WERI-Rb-1 (cell line): ENCODE data around the gene SLC1A7.

Experiments
- DNase-seq: peaks from one replicate; pipeline ENCODE4 v3.0.0-alpha.2; 2020
- H3K27ac ChIP-seq: fragments of 250-450 bp; sonication (Bioruptor Pico); 2 replicates; pipeline ENCODE4 v1.5.1; 2020; ENCODE audit warnings: mild to moderate bottlenecking, moderate library complexity
- H3K27me3 ChIP-seq: fragments of 250-450 bp; sonication (Bioruptor Pico); 2 replicates; pipeline ENCODE4 v1.5.1; 2021; ENCODE audit warnings: mild to moderate bottlenecking, low read depth, moderate library complexity; ENCODE audit not compliant: insufficient read depth, severe bottlenecking
- H3K36me3 ChIP-seq: fragments of 250-450 bp; sonication (Bioruptor Pico); 2 replicates; pipeline ENCODE4 v1.5.1; 2020; ENCODE audit warnings: mild to moderate bottlenecking, moderate library complexity
- H3K4me3 ChIP-seq: 2 replicates; pipeline ENCODE4 v1.5.1; 2011; ENCODE audit warnings: low read depth, mild to moderate bottlenecking, control low read depth, low read length
- H3K9me3 ChIP-seq: fragments of 250-450 bp; sonication (Bioruptor Pico); 2 replicates; pipeline ENCODE4 v1.5.1; 2021; ENCODE audit warnings: mild to moderate bottlenecking, moderate library complexity; ENCODE audit not compliant: severe bottlenecking
- TF ChIP-seq, protein P1 (sequence below): IDR thresholded peaks from 2 replicates; pipeline ENCODE4 v1.5.1; 2011; ENCODE audit warnings: low read depth, mild to moderate bottlenecking, control low read depth, inconsistent platforms, low read length

The SLC1A7 gene

DNA sequence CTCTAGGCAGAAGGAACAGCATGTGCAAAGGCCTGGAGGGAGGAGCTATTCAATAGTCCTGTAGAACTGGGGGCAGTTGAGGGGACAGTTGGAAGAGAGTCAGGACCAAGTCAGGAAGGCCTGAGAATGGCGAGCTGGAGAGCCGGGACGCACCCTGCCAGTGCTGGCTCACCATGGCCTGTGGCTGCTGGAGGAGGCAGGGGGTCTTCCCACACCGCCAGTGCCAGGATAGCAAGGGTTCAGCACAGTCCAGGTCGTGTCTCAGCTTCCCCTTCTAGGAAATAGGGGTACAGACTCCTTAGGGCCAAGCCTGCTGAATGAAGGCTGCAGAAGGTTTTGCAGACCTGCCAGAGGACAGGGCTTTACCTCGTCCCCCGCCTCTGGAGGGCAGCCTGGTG is 73.2 kb downstream of the SLC1A7 start:
- no peak for DNase-seq
- Histone ChIP-seq H3K27me3 (no peaks in the 10 kb centered on the region), H3K4me3 (no peak overlapping the region)

DNA sequence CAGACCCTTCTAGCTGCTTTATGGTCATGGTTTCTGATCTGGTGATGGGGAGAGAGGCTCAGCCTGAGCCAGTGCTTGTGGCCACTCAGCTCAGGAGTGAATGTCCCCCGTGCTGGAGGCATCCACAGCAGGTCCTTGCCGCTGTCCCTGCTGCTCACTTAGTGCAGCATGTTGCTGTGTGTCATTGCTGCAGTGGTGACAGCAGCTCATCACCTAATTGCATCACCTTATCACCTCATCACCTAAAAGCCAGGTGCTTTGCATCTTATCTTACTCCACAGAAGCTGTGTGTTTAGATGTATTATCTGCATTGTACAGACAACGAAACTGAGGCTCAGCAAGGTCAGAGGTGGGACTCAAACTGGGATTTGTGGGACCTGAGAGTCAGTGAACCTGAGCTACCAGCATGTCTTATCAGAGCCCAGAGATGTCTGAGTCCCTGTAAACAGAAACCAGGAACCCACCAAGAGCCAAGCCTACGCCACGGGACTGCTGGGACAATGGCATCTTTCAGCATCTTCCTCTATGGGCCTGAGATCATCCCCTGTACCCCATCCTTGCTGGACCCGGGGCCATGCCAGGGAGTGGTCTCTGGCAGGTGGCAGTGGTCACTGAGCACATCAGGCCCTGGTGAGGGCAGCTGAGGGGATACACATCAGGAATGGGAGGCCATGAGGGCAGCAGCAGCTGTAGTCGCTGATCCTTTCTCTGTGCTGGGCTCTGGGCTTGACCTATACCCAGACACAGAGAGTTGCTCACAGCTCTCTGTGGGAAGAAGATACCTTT is 73.9 kb downstream of the SLC1A7 start:
- Histone ChIP-seq H3K9me3 (no peaks in the 10 kb centered on the region), H3K27me3 (no peaks in the 10 kb centered on the region), H3K4me3 (no peak overlapping the region), H3K27ac (no peak overlapping the region), H3K36me3 (no peaks in the 10 kb centered on the region)
- TF ChIP-seq, protein P1, sequence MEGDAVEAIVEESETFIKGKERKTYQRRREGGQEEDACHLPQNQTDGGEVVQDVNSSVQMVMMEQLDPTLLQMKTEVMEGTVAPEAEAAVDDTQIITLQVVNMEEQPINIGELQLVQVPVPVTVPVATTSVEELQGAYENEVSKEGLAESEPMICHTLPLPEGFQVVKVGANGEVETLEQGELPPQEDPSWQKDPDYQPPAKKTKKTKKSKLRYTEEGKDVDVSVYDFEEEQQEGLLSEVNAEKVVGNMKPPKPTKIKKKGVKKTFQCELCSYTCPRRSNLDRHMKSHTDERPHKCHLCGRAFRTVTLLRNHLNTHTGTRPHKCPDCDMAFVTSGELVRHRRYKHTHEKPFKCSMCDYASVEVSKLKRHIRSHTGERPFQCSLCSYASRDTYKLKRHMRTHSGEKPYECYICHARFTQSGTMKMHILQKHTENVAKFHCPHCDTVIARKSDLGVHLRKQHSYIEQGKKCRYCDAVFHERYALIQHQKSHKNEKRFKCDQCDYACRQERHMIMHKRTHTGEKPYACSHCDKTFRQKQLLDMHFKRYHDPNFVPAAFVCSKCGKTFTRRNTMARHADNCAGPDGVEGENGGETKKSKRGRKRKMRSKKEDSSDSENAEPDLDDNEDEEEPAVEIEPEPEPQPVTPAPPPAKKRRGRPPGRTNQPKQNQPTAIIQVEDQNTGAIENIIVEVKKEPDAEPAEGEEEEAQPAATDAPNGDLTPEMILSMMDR = no peak
- DNase-seq = no peak

More for the DNA sequence above, 73.2 kb downstream of the SLC1A7 start:
- TF ChIP-seq, protein P1 = no peak
- Histone ChIP-seq H3K36me3 (no peaks in the 10 kb centered on the region), H3K27ac (no peak overlapping the region), H3K9me3 (no peaks in the 10 kb centered on the region)

DNA sequence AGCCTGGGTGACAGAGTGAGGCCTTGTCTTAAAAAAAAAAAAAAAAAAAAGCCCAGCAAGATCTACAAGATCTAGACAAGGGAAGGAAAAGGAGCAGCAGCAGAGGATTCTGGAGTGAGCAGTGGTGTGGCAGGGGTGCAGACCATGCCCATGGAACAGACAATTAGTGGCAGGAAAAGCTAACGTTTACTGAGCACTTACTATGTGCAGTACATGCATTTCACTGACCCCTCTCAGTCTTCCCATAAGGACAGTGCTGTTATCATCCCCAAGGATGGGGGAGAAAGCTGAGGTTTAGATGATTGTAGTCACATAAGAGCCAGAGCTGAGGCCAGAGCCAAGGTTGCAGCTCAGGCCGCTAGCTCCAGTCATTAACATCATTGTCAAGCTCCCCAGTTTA is 74.6 kb downstream of the SLC1A7 start:
- no peak overlapping the region for H3K4me3 ChIP-seq
- H3K9me3 ChIP-seq = no peaks in the 10 kb centered on the region
- TF ChIP-seq, protein P1 = no peak
- H3K27ac ChIP-seq = no peak overlapping the region
- H3K27me3 ChIP-seq = no peaks in the 10 kb centered on the region
- H3K36me3 ChIP-seq = no peaks in the 10 kb centered on the region
- no peak for DNase-seq

DNA sequence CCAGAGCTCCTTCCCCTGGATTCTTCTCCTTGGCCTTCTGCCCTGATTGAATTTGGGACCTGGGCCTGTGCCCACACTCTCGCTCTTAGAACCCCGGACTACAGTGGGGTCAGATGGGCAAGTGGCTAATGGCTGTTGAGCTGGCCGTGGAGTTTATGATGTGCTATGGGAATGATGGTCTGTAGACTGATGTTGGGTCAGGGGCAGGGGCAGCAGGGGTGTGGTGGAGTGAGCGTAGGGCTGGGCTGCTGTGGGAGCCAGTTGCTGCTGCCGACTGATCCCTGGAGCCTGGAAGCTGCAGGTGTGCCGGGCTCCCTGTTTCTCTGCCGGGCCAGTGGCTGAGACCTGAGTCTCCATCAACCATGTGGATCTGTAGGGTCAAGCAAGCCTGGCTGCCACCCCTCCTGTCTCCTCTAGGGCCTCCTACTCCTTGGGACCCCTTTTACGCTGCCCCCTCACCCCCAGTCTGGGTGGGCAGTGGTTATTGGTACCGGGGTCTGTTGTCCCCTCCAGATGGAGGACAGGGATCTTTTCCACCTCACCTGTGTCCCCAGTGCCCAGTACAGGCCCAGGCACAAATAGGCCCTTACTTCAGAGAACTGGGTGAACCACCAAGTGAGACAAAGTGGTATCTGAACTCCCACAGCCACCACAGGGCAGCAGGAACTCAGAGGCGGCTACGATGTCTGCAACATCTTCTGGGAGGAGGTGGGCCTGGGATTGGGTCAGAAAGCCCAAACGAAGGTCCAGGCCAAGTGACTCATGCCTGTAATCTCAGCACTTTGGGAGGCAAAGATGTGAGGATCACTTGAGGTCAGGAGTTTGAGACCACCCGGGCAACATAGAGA is 75.3 kb downstream of the SLC1A7 start:
- no peaks in the 10 kb centered on the region for H3K27me3 ChIP-seq
- no peak overlapping the region for H3K27ac ChIP-seq
- no peaks in the 10 kb centered on the region for H3K9me3 ChIP-seq
- TF ChIP-seq, protein P1 = no peak
- H3K4me3 ChIP-seq = no peak overlapping the region
- no peaks in the 10 kb centered on the region for H3K36me3 ChIP-seq
- DNase-seq = no peak

DNA sequence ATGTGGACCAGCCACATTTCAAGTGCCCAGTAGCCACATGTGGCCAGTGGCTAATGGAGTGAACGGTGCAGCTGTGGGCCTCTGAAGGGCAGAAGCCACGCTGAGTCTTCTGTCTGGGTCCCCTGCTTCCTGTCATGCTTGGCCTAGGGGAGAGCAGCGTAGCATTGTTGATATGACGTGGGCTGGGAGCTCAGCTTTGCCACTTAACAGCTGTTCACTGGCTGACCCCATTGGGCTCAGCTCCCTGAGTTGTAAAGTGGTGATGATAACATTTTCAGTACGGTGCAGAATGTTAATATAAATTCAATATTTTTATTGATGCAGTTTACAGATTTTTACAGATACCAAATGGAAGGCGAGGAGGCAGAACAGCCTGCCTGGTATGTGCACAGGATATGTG is 76.0 kb downstream of the SLC1A7 start:
- no peaks in the 10 kb centered on the region for H3K27me3 ChIP-seq
- TF ChIP-seq, protein P1 = no peak

More for the DNA sequence above, 76.0 kb downstream of the SLC1A7 start:
- Histone ChIP-seq H3K27ac (no peak overlapping the region), H3K36me3 (no peaks in the 10 kb centered on the region), H3K9me3 (no peaks in the 10 kb centered on the region), H3K4me3 (no peak overlapping the region)
- no peak for DNase-seq
